ENCODE measurements around the gene ICA1.

The ICA1 gene

DNA sequence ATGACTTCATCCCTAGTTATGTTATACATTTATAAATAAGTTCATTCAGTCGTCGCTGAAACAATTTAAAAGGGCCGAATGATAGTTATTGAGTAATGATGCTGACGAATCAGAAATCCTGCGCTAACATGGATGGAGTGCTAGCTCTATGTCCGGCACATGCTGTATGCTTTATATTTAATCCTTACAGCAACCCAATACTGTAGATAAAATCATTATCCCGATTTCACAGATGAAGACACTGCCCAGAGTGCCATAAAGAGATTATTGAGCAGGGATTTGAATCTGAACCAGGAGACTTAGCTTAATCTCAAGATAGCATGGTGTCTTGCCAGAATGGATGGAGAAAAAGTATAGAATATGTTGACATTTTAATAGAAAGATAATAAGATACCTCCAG lies 1.1 kb upstream of the ICA1 start:
- TF ChIP-seq, protein P1, sequence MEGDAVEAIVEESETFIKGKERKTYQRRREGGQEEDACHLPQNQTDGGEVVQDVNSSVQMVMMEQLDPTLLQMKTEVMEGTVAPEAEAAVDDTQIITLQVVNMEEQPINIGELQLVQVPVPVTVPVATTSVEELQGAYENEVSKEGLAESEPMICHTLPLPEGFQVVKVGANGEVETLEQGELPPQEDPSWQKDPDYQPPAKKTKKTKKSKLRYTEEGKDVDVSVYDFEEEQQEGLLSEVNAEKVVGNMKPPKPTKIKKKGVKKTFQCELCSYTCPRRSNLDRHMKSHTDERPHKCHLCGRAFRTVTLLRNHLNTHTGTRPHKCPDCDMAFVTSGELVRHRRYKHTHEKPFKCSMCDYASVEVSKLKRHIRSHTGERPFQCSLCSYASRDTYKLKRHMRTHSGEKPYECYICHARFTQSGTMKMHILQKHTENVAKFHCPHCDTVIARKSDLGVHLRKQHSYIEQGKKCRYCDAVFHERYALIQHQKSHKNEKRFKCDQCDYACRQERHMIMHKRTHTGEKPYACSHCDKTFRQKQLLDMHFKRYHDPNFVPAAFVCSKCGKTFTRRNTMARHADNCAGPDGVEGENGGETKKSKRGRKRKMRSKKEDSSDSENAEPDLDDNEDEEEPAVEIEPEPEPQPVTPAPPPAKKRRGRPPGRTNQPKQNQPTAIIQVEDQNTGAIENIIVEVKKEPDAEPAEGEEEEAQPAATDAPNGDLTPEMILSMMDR (IDR thresholded peaks at IDR 0.05; ENCODE audit: borderline replicate concordance, insufficient read depth, low read depth, low read length) = no peak
- H3K4me3 ChIP-seq (ENCODE audit: low read depth, low read length) = no peak overlapping the region

DNA sequence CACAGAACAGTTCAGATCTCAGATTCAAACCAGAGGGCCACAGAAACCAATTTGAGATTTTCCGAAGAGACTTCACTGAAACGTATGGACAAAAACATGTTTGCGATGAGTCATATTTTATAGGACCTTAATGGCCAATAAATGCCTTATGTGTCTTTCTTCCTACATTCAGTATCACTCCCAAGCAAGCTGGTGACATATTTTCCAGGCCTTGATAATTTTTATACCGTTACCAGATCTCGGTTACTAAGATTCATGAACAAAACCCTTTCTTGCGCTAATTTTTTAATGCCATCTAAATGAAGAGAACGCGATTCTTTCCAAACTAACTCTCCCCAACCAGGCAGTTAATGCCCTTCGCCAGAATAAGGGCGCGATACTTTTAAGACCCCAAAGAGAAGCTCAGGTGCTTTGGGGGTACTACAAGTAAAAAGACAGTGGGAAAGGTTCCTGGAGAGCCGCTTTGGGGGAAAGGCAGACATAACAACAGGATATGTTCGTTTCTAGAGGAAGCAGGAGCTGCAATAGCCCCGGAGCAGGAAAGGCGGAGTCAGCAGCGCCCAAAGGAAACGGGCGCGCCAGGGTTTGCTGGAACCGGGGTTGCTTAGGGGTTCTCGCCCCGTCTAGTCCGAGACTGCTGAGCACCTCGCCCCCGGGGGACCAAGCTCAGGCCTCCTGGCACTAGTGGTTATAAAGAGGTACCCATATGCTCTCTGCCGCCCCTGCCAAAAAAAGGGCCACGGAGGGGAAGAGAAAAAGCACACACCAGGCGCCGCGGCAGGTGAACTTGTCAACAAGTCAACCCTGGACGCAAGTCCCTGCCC lies 884 bp downstream of the ICA1 start:
- H3K4me3 ChIP-seq (ENCODE audit: low read depth, low read length) = peak overlapping the region; percentile 55
- TF ChIP-seq, protein P1 (IDR thresholded peaks at IDR 0.05; ENCODE audit: borderline replicate concordance, insufficient read depth, low read depth, low read length) = no peak

DNA sequence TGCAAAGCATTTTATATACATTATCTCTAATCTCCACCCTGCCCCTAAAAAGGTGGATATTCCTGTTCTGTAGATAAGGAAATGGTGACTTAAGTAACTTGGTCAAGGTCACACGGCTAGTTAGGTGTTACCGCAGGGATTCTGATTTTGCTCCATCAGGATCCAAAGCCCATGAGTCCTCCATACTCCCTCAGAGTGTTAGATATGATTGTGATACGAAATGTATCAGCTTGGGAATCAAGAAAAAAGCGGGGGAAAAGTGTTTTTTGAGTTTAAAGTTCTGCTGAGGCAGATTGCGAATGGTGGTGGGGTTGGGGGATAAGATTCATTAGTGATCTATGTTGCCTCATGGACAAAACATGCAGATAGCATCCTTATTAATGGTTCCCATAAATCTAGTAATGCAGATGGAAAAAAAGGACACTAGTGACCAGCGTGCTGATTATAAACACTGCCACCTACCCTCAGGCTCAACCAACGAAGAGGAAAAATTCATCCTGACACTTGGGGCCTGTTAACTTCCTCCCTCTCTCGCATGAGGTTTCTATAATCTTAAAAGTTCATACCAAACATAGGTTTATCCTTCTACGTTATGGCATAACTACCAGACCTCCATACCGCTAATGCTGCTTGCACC lies 2.3 kb downstream of the ICA1 start:
- TF ChIP-seq, protein P1 (IDR thresholded peaks at IDR 0.05; ENCODE audit: borderline replicate concordance, insufficient read depth, low read depth, low read length) = no peak
- H3K4me3 ChIP-seq (ENCODE audit: low read depth, low read length) = no peak overlapping the region

DNA sequence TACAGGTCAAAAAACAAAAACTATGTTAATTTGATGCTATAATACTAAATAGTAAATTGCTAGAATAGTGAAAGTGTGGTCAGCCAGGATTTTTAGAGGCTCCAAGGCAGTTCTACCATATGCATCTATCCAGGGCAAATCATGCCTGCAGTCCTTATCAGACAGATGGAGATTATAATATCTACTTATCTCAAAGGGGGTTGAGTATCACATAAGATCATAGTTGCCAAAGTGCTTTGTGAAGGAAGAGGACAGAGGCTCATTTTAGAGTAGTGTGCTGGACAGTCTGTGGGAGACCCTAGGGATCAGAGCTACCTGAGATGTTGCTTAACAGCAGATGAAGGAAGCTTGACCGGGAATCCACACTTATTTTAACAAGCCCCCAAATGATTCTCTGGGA lies 3.2 kb downstream of the ICA1 start:
- no peak overlapping the region for H3K4me3 ChIP-seq (ENCODE audit: low read depth, low read length)
- TF ChIP-seq, protein P1 (IDR thresholded peaks at IDR 0.05; ENCODE audit: borderline replicate concordance, insufficient read depth, low read depth, low read length) = no peak

DNA sequence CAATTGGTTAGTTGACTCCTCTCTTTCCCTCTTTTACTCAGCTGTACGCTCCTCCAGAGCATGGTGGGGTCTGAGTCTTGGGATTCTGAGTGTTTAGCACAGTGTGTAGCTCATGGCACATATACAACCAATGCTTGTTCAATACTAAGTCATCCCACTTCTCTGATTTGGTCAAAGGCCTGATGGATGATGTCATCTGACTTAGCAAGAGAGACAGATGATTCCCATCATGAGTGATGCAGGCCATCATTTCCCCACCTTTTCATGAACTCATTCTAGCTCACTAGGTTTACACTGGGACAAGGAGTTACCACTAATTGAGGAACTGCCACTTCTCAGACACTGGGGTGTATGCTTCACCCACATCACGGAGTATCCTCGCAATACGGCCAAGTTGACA lies 3.8 kb downstream of the ICA1 start:
- no peak overlapping the region for H3K4me3 ChIP-seq (ENCODE audit: low read depth, low read length)
- TF ChIP-seq, protein P1 (IDR thresholded peaks at IDR 0.05; ENCODE audit: borderline replicate concordance, insufficient read depth, low read depth, low read length) = no peak

DNA sequence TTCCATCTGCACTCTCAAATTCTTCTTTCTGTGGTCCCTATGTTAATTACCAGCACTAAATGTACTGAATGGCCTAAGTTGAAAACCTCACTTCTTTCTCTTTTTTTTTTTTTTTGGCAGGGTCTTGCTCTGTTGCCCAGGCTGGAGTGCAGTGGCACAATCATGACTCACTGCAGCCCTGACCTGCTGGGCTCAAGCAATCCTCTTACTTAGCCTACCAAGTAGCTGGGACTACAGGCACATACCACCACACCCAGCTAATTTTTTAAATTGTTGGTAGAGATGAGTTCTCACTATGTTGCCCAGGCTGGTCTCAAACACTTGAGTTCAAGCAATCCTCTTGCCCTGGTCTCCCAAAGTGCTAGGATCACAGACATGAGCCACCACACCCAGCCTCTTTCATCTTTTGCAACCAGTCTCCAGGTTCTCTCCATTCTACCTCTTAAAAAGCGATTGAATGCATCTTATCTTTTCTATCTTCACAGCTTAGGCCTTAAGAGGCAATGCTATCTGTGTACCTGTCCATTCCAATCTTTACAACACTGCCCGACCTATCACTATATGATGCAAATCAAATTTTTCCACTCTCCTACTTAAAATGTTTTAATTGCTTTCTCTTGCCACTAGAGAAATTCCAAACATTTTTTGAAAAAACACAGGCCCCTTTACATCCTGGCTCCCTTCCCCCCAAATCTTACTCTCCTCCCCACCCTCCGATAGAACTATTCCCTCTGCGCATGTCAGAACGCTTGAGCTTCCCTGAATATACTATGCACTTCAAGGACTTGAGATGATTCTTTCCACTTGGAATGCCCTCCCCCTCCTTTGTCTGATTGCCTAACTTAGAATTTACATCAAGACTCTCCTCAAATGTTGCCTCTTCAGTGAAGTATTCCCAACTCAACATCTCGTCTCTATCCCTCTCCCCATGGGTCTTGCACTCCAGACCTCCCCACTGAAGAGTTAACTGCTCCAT lies 6.0 kb downstream of the ICA1 start:
- TF ChIP-seq, protein P1 (IDR thresholded peaks at IDR 0.05; ENCODE audit: borderline replicate concordance, insufficient read depth, low read depth, low read length) = no peak
- H3K4me3 ChIP-seq (ENCODE audit: low read depth, low read length) = no peak overlapping the region

All from GM12875 (cell line).